ENCODE data around the gene LRP2BP.
A peak's percentile ranks its signal among the peaks of the same experiment; 100 is the strongest.

The LRP2BP gene

GRCh38 chr4:185408432-185408831, 12.7 kb upstream of the LRP2BP start:
- no peak for DNase-seq (ENCODE audit: insufficient read length, low spot score)
- TF ChIP-seq POLR2A (IDR thresholded peaks at IDR 0.05; ENCODE audit: low read depth, low read length), result no peak
- no peak for FAIRE-seq

DNA sequence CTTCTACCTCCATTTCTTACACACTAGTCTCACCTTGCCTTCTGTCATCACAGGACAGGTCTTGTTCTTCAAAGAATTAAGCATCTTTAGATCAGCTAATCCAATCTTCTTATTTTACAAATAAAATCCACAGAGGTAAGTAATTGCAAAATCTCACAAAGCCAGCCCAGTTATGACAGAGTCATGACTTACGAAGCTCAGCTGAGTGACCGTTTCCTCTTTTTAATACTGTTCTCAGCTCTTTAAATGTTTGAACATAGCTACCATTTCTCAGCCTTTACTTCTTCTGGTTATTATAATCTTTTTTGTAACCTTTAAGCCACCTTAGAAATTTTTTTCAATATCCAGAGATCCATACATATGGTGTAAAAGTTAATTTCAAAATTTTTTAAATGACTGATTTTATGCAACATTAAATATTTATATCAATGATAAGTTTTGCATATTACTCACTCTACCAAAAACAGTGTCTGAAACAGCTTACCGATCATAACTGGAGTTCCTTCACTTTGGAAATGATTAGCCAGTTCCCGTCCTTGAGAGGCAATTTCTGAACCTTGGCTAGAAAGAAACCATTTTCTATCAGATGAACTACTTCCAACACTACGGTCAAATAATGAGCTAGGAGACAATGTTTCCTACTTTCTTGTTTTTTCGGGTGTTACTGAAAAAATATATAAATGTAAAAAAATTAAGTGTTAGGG, 9.7 kb upstream of the LRP2BP start:
- no peak for FAIRE-seq
- no peak for DNase-seq (ENCODE audit: insufficient read length, low spot score)

DNA sequence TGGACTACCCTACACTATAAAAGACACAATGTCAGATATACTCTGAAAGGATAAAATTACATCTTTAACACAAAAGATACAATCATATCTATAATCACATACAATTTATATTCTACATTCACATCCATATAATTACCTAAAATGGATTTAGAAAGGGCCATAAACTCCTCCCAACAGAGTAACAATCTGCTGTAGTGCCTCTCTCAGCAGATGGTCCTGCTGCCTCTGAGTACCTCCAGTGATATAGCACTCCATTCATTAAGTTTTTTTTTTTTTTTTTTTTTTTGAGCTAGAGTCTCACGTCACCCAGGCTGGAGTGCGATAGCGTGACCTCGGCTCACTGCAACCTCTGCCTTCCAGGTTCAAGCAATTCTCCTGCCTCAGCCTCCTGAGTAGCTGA, 8.3 kb upstream of the LRP2BP start:
- no peak for TF ChIP-seq POLR2A (IDR thresholded peaks at IDR 0.05; ENCODE audit: low read depth, low read length)
- DNase-seq (ENCODE audit: insufficient read length, low spot score) (no peak), FAIRE-seq (no peak)

More for the DNA sequence above, 9.7 kb upstream of the LRP2BP start:
- TF ChIP-seq POLR2A (IDR thresholded peaks at IDR 0.05; ENCODE audit: low read depth, low read length), result no peak

DNA sequence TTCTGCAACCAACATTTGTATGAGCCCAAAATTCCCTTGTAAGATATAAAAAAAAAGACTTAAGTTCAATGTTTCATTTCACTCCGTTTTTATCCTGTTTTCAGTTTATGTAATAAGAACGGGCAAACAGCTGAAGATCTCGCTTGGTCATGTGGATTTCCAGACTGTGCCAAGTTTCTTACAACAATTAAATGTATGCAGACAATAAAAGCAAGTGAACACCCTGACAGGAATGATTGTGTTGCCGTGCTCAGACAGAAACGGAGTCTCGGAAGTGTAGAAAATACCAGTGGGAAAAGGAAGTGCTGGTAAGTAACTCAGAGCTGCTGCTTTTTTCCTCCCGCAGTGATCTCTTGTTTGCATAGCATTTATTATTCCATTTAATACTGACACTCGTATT, 3.7 kb upstream of the LRP2BP start:
- TF ChIP-seq POLR2A (IDR thresholded peaks at IDR 0.05; ENCODE audit: low read depth, low read length), result no peak
- DNase-seq (ENCODE audit: insufficient read length, low spot score), result no peak
- no peak for FAIRE-seq

GRCh38 chr4:185398618-185399017, 2.9 kb upstream of the LRP2BP start:
- TF ChIP-seq POLR2A (IDR thresholded peaks at IDR 0.05; ENCODE audit: low read depth, low read length), result no peak
- no peak for FAIRE-seq
- DNase-seq (ENCODE audit: insufficient read length, low spot score), result no peak

DNA sequence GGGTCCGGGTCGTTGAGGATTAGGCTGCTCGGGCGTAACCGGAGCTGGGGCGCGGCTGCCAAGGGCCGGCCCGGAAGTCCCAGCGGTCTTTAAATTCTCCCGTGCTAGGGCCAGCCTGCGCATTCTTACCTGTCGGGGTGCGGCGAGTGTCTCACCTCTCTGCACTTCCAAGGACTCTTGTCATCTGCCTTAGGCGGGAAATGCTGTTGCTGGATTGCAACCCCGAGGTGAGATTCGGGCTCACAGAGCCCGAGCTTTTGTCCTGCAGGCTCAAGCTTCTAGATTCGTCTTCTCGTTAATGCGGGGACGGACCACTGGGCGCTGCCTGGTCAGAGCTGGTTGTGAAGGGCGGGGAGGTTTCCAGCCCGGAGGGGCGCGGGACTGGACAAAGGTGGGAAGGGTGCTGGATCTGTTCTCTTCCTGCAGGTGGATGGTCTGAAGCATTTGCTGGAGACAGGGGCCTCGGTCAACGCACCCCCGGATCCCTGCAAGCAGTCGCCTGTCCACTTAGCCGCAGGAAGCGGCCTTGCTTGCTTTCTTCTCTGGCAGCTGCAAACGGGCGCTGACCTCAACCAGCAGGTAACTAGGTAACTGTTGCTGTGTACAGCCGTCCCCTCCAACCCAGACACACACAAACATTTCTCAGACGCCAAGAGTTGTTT, 1.1 kb upstream of the LRP2BP start, which contains the start of gene ANKRD37:
Gene ANKRD37 (plus strand): TSS at position 118 of the 662 bp plus-strand sequence. CDS start 83 bp downstream, at position 201.
- peak; percentile 26; the same call in 1 of the 2 replicates for TF ChIP-seq POLR2A (IDR thresholded peaks at IDR 0.05; ENCODE audit: low read depth, low read length)
- FAIRE-seq, result no peak
- no peak for DNase-seq (ENCODE audit: insufficient read length, low spot score)

- no peak for FAIRE-seq
- peak; percentile 71 for DNase-seq (ENCODE audit: insufficient read length, low spot score)
- TF ChIP-seq POLR2A (IDR thresholded peaks at IDR 0.05; ENCODE audit: low read depth, low read length), result peak; percentile 76
Observed at GRCh38 chr4:185395956-185396723, 416 bp upstream of the LRP2BP start.

GRCh38 chr4:185394568-185395237, 1.0 kb downstream of the LRP2BP start:
- TF ChIP-seq POLR2A (IDR thresholded peaks at IDR 0.05; ENCODE audit: low read depth, low read length), result no peak
- FAIRE-seq, result no peak
- DNase-seq (ENCODE audit: insufficient read length, low spot score), result no peak

DNA sequence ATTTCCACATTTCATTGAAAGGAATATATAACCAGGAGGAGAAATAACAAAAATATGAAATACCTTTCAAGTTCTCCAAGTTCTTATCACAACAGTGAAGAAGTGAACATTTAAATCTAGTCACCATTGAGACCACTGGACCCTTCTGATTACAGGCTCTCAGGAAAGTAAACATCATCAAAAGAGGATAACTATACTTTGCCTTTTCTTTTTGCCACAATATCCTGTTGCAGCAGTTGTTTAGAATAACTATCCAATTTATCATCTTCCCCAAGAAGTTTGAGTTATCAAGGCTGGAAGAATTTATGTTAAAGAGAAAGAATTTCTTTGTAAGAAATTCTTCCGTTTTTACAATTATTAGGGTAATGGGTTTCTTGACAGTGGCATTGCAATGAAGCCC, 3.6 kb downstream of the LRP2BP start:
- no peak for TF ChIP-seq POLR2A (IDR thresholded peaks at IDR 0.05; ENCODE audit: low read depth, low read length)
- FAIRE-seq (no peak), DNase-seq (ENCODE audit: insufficient read length, low spot score) (no peak)

DNA sequence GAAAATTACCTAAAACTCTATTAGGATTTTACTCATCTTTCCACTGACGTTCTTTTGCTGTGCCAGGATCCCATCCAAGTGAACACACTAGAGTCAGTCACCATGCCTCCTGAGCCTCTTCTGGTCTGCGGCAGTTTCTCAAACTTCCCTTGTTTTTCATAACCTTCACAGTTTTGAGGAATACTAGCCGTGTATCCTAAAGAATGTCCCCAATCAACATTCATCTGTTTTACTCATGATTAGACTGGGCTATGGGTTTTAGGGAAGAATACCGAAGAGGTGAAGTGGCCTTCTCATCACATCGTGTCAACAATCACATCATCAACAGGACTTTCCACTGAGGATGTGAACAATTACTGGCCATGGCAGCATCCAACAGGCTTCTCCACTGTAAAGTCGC, 4.8 kb downstream of the LRP2BP start:
- no peak for TF ChIP-seq POLR2A (IDR thresholded peaks at IDR 0.05; ENCODE audit: low read depth, low read length)
- FAIRE-seq, result no peak
- no peak for DNase-seq (ENCODE audit: insufficient read length, low spot score)

- TF ChIP-seq POLR2A (IDR thresholded peaks at IDR 0.05; ENCODE audit: low read depth, low read length), result no peak
- no peak for FAIRE-seq
Observed at GRCh38 chr4:185387957-185388356, 7.8 kb downstream of the LRP2BP start.

GRCh38 chr4:185384930-185385331, 10.8 kb downstream of the LRP2BP start:
- FAIRE-seq (no peak), DNase-seq (ENCODE audit: insufficient read length, low spot score) (no peak)
- TF ChIP-seq POLR2A (IDR thresholded peaks at IDR 0.05; ENCODE audit: low read depth, low read length), result no peak

More at GRCh38 chr4:185387957-185388356, 7.8 kb downstream of the LRP2BP start:
- DNase-seq (ENCODE audit: insufficient read length, low spot score), result no peak

DNA sequence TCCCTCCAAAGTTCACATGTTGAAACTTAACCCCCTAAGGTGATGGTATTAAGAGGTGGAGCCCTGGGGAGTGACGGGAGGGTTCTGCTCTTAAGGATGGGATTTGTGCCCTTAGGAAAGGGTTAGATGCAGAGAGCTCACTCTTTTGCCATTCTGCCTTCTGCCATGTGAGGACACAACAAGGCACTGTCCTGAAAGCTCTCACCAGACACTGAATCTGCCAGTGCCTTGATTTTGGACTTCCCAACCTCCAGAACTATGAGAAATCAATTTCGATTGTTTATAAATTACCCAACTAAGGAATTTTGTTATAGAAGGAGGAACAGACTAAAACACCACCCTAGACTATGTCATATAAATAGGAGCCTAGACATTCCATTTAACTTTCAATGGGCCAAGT, 11.7 kb downstream of the LRP2BP start:
- FAIRE-seq, result no peak
- TF ChIP-seq POLR2A (IDR thresholded peaks at IDR 0.05; ENCODE audit: low read depth, low read length), result no peak

GRCh38 chr4:185383451-185383850, 12.3 kb downstream of the LRP2BP start:
- DNase-seq (ENCODE audit: insufficient read length, low spot score), result no peak
- FAIRE-seq, result no peak

More for the DNA sequence above, 11.7 kb downstream of the LRP2BP start:
- DNase-seq (ENCODE audit: insufficient read length, low spot score), result no peak

More at GRCh38 chr4:185383451-185383850, 12.3 kb downstream of the LRP2BP start:
- TF ChIP-seq POLR2A (IDR thresholded peaks at IDR 0.05; ENCODE audit: low read depth, low read length), result no peak
